ENCODE results near the gene RASL10B. TPM values are rescaled to one million over a fixed set of nuclear protein-coding genes. Genes with fewer than 3 reads are reported as not detected.
A peak's percentile ranks its signal among the peaks of the same experiment; 100 is the strongest.

RASL10B gene
- polyA plus RNA-seq, 1 donor from 2014 or later, result 10.7 TPM

GRCh38 chr17:35714988-35715387, 16.5 kb upstream of the RASL10B start:
- Histone ChIP-seq H3K4me3 (ENCODE audit: low read length) (peak overlapping the region; percentile 47), H3K9ac (ENCODE audit: low read length) (peak overlapping the region; percentile 11), H3K27ac (ENCODE audit: low read length) (peak overlapping the region; percentile 58), H4K20me1 (ENCODE audit: insufficient read depth) (no peaks in the 10 kb centered on the region), H3F3A (ENCODE audit: insufficient read depth, low read length, poor library complexity, severe bottlenecking) (no peaks in the 10 kb centered on the region), H3K36me3 (ENCODE audit: insufficient read depth, low read length) (peaks cover 17% of the 10 kb centered on the region), H2AFZ (ENCODE audit: low read depth, low read length) (no peak overlapping the region), H3K79me2 (replicated peaks; ENCODE audit: insufficient read depth, low read length) (no peaks in the 10 kb centered on the region), H3K4me2 (ENCODE audit: low read length) (peak overlapping the region; percentile 63), H3K27me3 (ENCODE audit: insufficient read depth, low read depth, low read length) (no peaks in the 10 kb centered on the region), H3K9me3 (ENCODE audit: low read length) (no peaks in the 10 kb centered on the region), H3K9me2 (ENCODE audit: insufficient read depth, low read length) (no peaks in the 10 kb centered on the region)
- no peak for TF ChIP-seq MXI1 (conservative IDR thresholded peaks at IDR 0.05; ENCODE audit: poor library complexity, severe bottlenecking)
- no peak for TF ChIP-seq EP300 (conservative IDR thresholded peaks at IDR 0.05; ENCODE audit: poor library complexity, severe bottlenecking)

- Histone ChIP-seq H2AFZ (ENCODE audit: low read depth, low read length) (no peak overlapping the region), H3F3A (ENCODE audit: insufficient read depth, low read length, poor library complexity, severe bottlenecking) (no peaks in the 10 kb centered on the region), H3K4me3 (ENCODE audit: low read length) (peak overlapping the region; percentile 47), H3K9ac (ENCODE audit: low read length) (peak overlapping the region; percentile 11), H3K9me3 (ENCODE audit: low read length) (no peaks in the 10 kb centered on the region), H3K4me2 (ENCODE audit: low read length) (peak overlapping the region; percentile 63), H4K20me1 (ENCODE audit: insufficient read depth) (no peaks in the 10 kb centered on the region), H3K36me3 (ENCODE audit: insufficient read depth, low read length) (peaks cover 17% of the 10 kb centered on the region), H3K27me3 (ENCODE audit: insufficient read depth, low read depth, low read length) (no peaks in the 10 kb centered on the region), H3K79me2 (replicated peaks; ENCODE audit: insufficient read depth, low read length) (no peaks in the 10 kb centered on the region), H3K9me2 (ENCODE audit: insufficient read depth, low read length) (no peaks in the 10 kb centered on the region), H3K27ac (ENCODE audit: low read length) (peak overlapping the region; percentile 58)
- TF ChIP-seq EP300 (conservative IDR thresholded peaks at IDR 0.05; ENCODE audit: poor library complexity, severe bottlenecking), result no peak
- TF ChIP-seq CTCF (IDR thresholded peaks at IDR 0.05; ENCODE audit: poor library complexity, severe bottlenecking), result no peak
- TF ChIP-seq POLR2AphosphoS5 (IDR thresholded peaks at IDR 0.05), result no peak
- no peak for TF ChIP-seq REST (IDR thresholded peaks at IDR 0.05; ENCODE audit: borderline replicate concordance)
- no peak for TF ChIP-seq EZH2 (IDR thresholded peaks at IDR 0.05; ENCODE audit: borderline replicate concordance, insufficient read depth, low read length, poor library complexity, severe bottlenecking)
- TF ChIP-seq MXI1 (conservative IDR thresholded peaks at IDR 0.05; ENCODE audit: poor library complexity, severe bottlenecking), result no peak
- no peak for TF ChIP-seq SMC3 (conservative IDR thresholded peaks at IDR 0.05; ENCODE audit: poor library complexity)
- no peak for TF ChIP-seq RAD21 (conservative IDR thresholded peaks at IDR 0.05)
- no peak for TF ChIP-seq TAF1 (IDR thresholded peaks at IDR 0.05; ENCODE audit: low read depth)
Measured at GRCh38 chr17:35715416-35715815, 16.0 kb upstream of the RASL10B start.

GRCh38 chr17:35716173-35716572, 15.3 kb upstream of the RASL10B start:
- Histone ChIP-seq H3K9me3 (ENCODE audit: low read length) (no peaks in the 10 kb centered on the region), H3K4me2 (ENCODE audit: low read length) (no peak overlapping the region), H4K20me1 (ENCODE audit: insufficient read depth) (no peaks in the 10 kb centered on the region), H3K36me3 (ENCODE audit: insufficient read depth, low read length) (peaks cover 17% of the 10 kb centered on the region), H2AFZ (ENCODE audit: low read depth, low read length) (no peak overlapping the region), H3K9ac (ENCODE audit: low read length) (no peak overlapping the region), H3K79me2 (replicated peaks; ENCODE audit: insufficient read depth, low read length) (no peaks in the 10 kb centered on the region), H3F3A (ENCODE audit: insufficient read depth, low read length, poor library complexity, severe bottlenecking) (no peaks in the 10 kb centered on the region), H3K27me3 (ENCODE audit: insufficient read depth, low read depth, low read length) (no peaks in the 10 kb centered on the region), H3K27ac (ENCODE audit: low read length) (peak overlapping the region; percentile 58), H3K4me3 (ENCODE audit: low read length) (peak overlapping the region; percentile 47), H3K9me2 (ENCODE audit: insufficient read depth, low read length) (no peaks in the 10 kb centered on the region)
- TF ChIP-seq TAF1 (IDR thresholded peaks at IDR 0.05; ENCODE audit: low read depth) (no peak), RAD21 (conservative IDR thresholded peaks at IDR 0.05) (no peak), POLR2AphosphoS5 (IDR thresholded peaks at IDR 0.05) (no peak), SMC3 (conservative IDR thresholded peaks at IDR 0.05; ENCODE audit: poor library complexity) (no peak), MXI1 (conservative IDR thresholded peaks at IDR 0.05; ENCODE audit: poor library complexity, severe bottlenecking) (no peak), CTCF (IDR thresholded peaks at IDR 0.05; ENCODE audit: poor library complexity, severe bottlenecking) (no peak), EZH2 (IDR thresholded peaks at IDR 0.05; ENCODE audit: borderline replicate concordance, insufficient read depth, low read length, poor library complexity, severe bottlenecking) (no peak), REST (IDR thresholded peaks at IDR 0.05; ENCODE audit: borderline replicate concordance) (no peak), EP300 (conservative IDR thresholded peaks at IDR 0.05; ENCODE audit: poor library complexity, severe bottlenecking) (no peak)

Measured in neural cell (in vitro differentiated cells).